ENCODE data around the gene PRRX2.

DNA sequence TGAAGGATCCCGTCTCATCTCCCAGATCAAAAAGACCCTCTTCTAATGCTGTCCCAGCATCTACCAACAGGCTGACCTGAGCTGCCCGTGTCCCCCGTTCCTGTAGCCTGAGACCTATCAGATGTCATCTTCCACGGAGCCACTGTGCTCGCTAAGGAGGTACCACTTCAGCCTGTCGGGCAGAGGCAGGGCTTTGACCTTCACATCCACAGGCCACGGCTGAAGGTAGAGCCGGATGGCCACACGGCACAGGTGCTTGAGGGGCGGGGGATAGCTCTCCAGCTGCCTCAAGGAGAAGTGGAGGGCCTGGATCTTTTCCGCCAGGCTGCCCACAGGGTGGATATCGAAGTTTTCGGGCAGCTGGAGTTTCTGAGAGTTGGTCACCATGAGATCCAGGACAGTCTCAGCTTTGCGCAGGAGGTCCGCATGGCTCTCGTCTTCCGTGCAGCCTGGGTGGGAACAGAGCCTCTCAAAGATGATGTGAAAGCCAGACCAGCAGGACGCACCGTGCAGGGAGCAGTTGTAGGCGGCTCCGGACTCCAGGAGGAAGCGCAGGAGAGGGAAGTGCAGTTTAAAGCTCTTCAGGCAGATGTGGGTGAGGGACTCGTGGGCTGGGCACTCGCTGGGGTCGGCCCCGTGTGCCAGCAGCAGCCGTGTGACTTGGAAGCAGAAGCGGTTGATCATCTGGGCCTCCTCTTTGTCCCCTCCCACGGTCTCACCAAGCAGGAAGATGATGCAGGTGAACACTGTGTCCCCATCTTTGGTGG is 27.6 kb upstream of the PRRX2 start:
- TF ChIP-seq, protein P1, sequence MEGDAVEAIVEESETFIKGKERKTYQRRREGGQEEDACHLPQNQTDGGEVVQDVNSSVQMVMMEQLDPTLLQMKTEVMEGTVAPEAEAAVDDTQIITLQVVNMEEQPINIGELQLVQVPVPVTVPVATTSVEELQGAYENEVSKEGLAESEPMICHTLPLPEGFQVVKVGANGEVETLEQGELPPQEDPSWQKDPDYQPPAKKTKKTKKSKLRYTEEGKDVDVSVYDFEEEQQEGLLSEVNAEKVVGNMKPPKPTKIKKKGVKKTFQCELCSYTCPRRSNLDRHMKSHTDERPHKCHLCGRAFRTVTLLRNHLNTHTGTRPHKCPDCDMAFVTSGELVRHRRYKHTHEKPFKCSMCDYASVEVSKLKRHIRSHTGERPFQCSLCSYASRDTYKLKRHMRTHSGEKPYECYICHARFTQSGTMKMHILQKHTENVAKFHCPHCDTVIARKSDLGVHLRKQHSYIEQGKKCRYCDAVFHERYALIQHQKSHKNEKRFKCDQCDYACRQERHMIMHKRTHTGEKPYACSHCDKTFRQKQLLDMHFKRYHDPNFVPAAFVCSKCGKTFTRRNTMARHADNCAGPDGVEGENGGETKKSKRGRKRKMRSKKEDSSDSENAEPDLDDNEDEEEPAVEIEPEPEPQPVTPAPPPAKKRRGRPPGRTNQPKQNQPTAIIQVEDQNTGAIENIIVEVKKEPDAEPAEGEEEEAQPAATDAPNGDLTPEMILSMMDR (conservative IDR thresholded peaks at IDR 0.05; ENCODE audit: low read depth, low read length): no peak
- TF ChIP-seq POLR2A (IDR thresholded peaks at IDR 0.05; ENCODE audit: low read depth, low read length) (no peak), RFX5 (IDR thresholded peaks at IDR 0.05; ENCODE audit: low read depth, low read length) (no peak)
- TF ChIP-seq, protein P2, sequence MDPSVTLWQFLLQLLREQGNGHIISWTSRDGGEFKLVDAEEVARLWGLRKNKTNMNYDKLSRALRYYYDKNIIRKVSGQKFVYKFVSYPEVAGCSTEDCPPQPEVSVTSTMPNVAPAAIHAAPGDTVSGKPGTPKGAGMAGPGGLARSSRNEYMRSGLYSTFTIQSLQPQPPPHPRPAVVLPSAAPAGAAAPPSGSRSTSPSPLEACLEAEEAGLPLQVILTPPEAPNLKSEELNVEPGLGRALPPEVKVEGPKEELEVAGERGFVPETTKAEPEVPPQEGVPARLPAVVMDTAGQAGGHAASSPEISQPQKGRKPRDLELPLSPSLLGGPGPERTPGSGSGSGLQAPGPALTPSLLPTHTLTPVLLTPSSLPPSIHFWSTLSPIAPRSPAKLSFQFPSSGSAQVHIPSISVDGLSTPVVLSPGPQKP (IDR thresholded peaks at IDR 0.05; ENCODE audit: borderline replicate concordance, low read depth, low read length): no peak

Measured in IMR-90 (cell line).